Measurements from ENCODE around the gene CLDN24. TPM values are rescaled to one million over a fixed set of nuclear protein-coding genes. Genes with fewer than 3 reads are reported as not detected.

Gene CLDN24
- total RNA-seq, 1 experiment from 2014 or later = not detected

DNA sequence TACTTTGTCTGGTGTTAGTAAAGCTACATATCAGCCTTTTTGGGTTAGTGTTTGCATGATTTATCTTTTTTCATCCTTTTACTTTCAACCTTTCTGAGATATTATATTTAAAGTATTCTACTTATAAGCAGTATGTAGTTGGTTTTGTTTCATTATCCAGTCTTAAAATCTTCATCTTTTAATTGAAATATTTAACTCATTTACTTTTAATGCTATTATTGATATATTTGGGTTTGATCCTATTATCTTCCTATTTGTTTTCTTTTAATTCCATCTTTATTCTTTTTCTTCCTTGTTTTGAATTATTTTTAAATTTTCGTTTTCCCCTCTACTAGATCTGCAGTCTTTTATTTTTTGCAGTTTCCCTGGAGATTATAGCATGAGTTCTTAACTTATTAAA is 46.1 kb downstream of the CLDN24 start:
- DNase-seq (ENCODE audit: low read depth, low spot score) (no peak), ATAC-seq (no peak)
- peaks cover 8 to 32% of the 10 kb centered on the region in 2 experiments for H3K36me3 ChIP-seq (ENCODE audit: control insufficient read depth in 1 of 2, insufficient read depth in 2 of 2, low read length in 2 of 2)
- BruUV-seq (replicated peaks) = no TSS peak
- no peak overlapping the region for H2AFZ ChIP-seq (ENCODE audit: low read depth, low read length, poor library complexity, severe bottlenecking)
- H3K27ac ChIP-seq (ENCODE audit: low read depth, low read length) = no peak overlapping the region
- H3K4me1 ChIP-seq (ENCODE audit: control insufficient read depth in 1 of 2, insufficient read depth in 2 of 2, low read length in 2 of 2) = no peaks in the 10 kb centered on the region
- TF ChIP-seq, protein P1, sequence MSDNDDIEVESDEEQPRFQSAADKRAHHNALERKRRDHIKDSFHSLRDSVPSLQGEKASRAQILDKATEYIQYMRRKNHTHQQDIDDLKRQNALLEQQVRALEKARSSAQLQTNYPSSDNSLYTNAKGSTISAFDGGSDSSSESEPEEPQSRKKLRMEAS (IDR thresholded peaks at IDR 0.05) = no peak
- no peak for TF ChIP-seq FOSL1 (IDR thresholded peaks at IDR 0.05; ENCODE audit: low read depth)
- no peak for TF ChIP-seq ZNF274 (IDR thresholded peaks at IDR 0.05; ENCODE audit: low read depth, low read length)
- TF ChIP-seq, protein P2, sequence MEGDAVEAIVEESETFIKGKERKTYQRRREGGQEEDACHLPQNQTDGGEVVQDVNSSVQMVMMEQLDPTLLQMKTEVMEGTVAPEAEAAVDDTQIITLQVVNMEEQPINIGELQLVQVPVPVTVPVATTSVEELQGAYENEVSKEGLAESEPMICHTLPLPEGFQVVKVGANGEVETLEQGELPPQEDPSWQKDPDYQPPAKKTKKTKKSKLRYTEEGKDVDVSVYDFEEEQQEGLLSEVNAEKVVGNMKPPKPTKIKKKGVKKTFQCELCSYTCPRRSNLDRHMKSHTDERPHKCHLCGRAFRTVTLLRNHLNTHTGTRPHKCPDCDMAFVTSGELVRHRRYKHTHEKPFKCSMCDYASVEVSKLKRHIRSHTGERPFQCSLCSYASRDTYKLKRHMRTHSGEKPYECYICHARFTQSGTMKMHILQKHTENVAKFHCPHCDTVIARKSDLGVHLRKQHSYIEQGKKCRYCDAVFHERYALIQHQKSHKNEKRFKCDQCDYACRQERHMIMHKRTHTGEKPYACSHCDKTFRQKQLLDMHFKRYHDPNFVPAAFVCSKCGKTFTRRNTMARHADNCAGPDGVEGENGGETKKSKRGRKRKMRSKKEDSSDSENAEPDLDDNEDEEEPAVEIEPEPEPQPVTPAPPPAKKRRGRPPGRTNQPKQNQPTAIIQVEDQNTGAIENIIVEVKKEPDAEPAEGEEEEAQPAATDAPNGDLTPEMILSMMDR (IDR thresholded peaks at IDR 0.05 in 2 of 3, conservative IDR thresholded peaks at IDR 0.05 in 1 of 3; ENCODE audit: borderline replicate concordance in 1 of 3, insufficient read depth in 1 of 3, low read depth in 2 of 3, low read length in 2 of 3) = no peak
- no peak for TF ChIP-seq POLR2AphosphoS5 (IDR thresholded peaks at IDR 0.05; ENCODE audit: low read depth, low read length)
- TF ChIP-seq, protein P3, sequence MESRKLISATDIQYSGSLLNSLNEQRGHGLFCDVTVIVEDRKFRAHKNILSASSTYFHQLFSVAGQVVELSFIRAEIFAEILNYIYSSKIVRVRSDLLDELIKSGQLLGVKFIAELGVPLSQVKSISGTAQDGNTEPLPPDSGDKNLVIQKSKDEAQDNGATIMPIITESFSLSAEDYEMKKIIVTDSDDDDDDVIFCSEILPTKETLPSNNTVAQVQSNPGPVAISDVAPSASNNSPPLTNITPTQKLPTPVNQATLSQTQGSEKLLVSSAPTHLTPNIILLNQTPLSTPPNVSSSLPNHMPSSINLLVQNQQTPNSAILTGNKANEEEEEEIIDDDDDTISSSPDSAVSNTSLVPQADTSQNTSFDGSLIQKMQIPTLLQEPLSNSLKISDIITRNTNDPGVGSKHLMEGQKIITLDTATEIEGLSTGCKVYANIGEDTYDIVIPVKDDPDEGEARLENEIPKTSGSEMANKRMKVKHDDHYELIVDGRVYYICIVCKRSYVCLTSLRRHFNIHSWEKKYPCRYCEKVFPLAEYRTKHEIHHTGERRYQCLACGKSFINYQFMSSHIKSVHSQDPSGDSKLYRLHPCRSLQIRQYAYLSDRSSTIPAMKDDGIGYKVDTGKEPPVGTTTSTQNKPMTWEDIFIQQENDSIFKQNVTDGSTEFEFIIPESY (IDR thresholded peaks at IDR 0.05; ENCODE audit: extremely low read depth, insufficient replicate concordance, low read length) = no peak
- TF ChIP-seq ZFX (IDR thresholded peaks at IDR 0.05) = no peak
- TF ChIP-seq SIN3A (IDR thresholded peaks at IDR 0.05; ENCODE audit: low read depth) = no peak
- TF ChIP-seq, protein P4, sequence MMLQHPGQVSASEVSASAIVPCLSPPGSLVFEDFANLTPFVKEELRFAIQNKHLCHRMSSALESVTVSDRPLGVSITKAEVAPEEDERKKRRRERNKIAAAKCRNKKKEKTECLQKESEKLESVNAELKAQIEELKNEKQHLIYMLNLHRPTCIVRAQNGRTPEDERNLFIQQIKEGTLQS (IDR thresholded peaks at IDR 0.05) = no peak
- TF ChIP-seq YY1 (IDR thresholded peaks at IDR 0.05; ENCODE audit: extremely low read depth, insufficient replicate concordance, low read depth, low read length) = no peak
- TF ChIP-seq EZH2phosphoT487 (IDR thresholded peaks at IDR 0.05; ENCODE audit: borderline replicate concordance) = no peak
- TF ChIP-seq RAD21 (IDR thresholded peaks at IDR 0.05; ENCODE audit: low read depth) = no peak
- intact Hi-C loops (cut with micrococcal nuclease) = no loop called here
- no peaks in the 10 kb centered on the region for H4K20me1 ChIP-seq (ENCODE audit: insufficient read depth)
- H3K4me2 ChIP-seq (ENCODE audit: low read length) = no peak overlapping the region
- ChIA-PET RAD21 (ENCODE audit: low non-redundant PET in 1 of 2, low total read pairs in 2 of 2, uncharacterized antibody in 2 of 2, unreplicated experiment in 2 of 2) (no interaction called here), POLR2A (no interaction called here), CTCF (no interaction called here)
- H3K27me3 ChIP-seq (ENCODE audit: insufficient read depth, low read length) = no peaks in the 10 kb centered on the region
- no peaks in the 10 kb centered on the region for H3K79me2 ChIP-seq (ENCODE audit: insufficient read depth, low read length)
- H3K9me2 ChIP-seq (ENCODE audit: insufficient read depth) = no peaks in the 10 kb centered on the region
- no peak overlapping the region for H3K4me3 ChIP-seq (replicated peaks in 1 of 2; ENCODE audit: low read depth in 1 of 2, low read length in 2 of 2)
- H3K9me3 ChIP-seq (ENCODE audit: control insufficient read depth in 1 of 2, insufficient read depth in 1 of 2, low read depth in 1 of 2, low read length in 2 of 2) = peaks cover 4 to 17% of the 10 kb centered on the region in 2 experiments; a peak in 2 of 4 replicates
- no peak overlapping the region for H3K9ac ChIP-seq (ENCODE audit: low read length)
